HepG2 (cell line): ENCODE data around the gene ANKRD53. TPM values are rescaled to one million over a fixed set of nuclear protein-coding genes. Genes with fewer than 3 reads are reported as not detected.

ENCODE experiments used
- ATAC-seq: fragments of 200-7000 bp; cut with Tn5 transposase; 3 replicates; pipeline ENCODE4 v1.9.1; 2020; ENCODE audit warnings: mild to moderate bottlenecking, moderate library complexity
- BruUV-seq: library from RNA; stranded (reverse); fragments of 400-500 nt; replicated peaks from 2 replicates; lab custom pipeline; 2021; lab: Mats Ljungman, UMichigan
- CTCF ChIA-PET: fragments of 300-600 bp; formaldehyde crosslinking; extraction: SDS; loops from one replicate; lab custom pipeline; 2021; ENCODE audit warnings: low total read pairs, inconsistent platforms, low intra/inter-chr PET ratio; lab: Yijun Ruan, JAX
- POLR2A ChIA-PET: fragments of 350-600 bp; sonication (Branson Sonifier 250); formaldehyde crosslinking; loops from one replicate; lab custom pipeline; 2020; ENCODE audit warnings: antibody characterized with exemption, inconsistent platforms; lab: Yijun Ruan, JAX
- DNase-seq: peaks from one replicate; pipeline ENCODE4 v3.0.0-alpha.2; 2015; ENCODE audit warnings: low spot score
- FAIRE-seq: peaks from 3 replicates; lab custom pipeline; 2011; peaks lifted over from hg19 to GRCh38; lab: Jason Lieb, UNC
- H2AFZ ChIP-seq: one replicate; pipeline ENCODE4 v1.6.1; 2011; ENCODE audit warnings: low read length, inconsistent platforms
- H3K27ac ChIP-seq: fragments of 300-600 bp; 3 replicates; pipeline ENCODE4 v1.8.0; 2011; ENCODE audit warnings: mixed run types, mild to moderate bottlenecking, mixed read lengths, low read length, inconsistent platforms; ENCODE audit not compliant: insufficient read depth; ENCODE audit errors: extremely low read length
- H3K27me3 ChIP-seq, 2 experiments: fragments of 200-600 bp in 1 of 2; 2 replicates in 1 of 2; 3 replicates in 1 of 2; pipeline versions ENCODE4 v1.6.0 to v1.8.0; 2011; ENCODE audit warnings: low read length in 2 of 2, mild to moderate bottlenecking in 2 of 2, moderate library complexity in 2 of 2, inconsistent platforms in 1 of 2; ENCODE audit not compliant: insufficient read depth in 2 of 2, control insufficient read depth in 1 of 2
- H3K36me3 ChIP-seq, 2 experiments: fragments of 200-600 bp in 1 of 2; replicated peaks in 1 of 2; 2 replicates in 1 of 2; 3 replicates in 1 of 2; pipeline versions ENCODE4 v1.5.1 to v1.8.0; 2011; ENCODE audit warnings: low read length in 2 of 2, inconsistent platforms in 1 of 2; ENCODE audit not compliant: insufficient read depth in 2 of 2, control insufficient read depth in 1 of 2
- H3K4me1 ChIP-seq: 2 replicates; pipeline ENCODE4 v1.5.1; 2012; ENCODE audit warnings: low read length, inconsistent platforms; ENCODE audit not compliant: insufficient read depth
- H3K4me2 ChIP-seq: 2 replicates; pipeline ENCODE4 v1.6.0; 2011; ENCODE audit warnings: low read depth, low read length, inconsistent platforms
- H3K4me3 ChIP-seq, 3 experiments: fragments of 200-600 bp in 1 of 3; sonication (generic), shearing (Covaris generic) in 1 of 3; replicated peaks in 1 of 3; 2 replicates each; pipeline ENCODE4 v1.5.1; 2011 to 2016; ENCODE audit warnings: low read length in 3 of 3, inconsistent platforms in 2 of 3, low read depth in 2 of 3, mild to moderate bottlenecking in 2 of 3, control low read depth in 1 of 3, mixed read lengths in 1 of 3; ENCODE audit not compliant: insufficient read depth in 1 of 3
- H3K79me2 ChIP-seq: one replicate; pipeline ENCODE4 v1.6.1; 2011; ENCODE audit warnings: low read length, inconsistent platforms; ENCODE audit not compliant: insufficient read depth
- H3K9ac ChIP-seq: 2 replicates; pipeline ENCODE4 v1.6.0; 2011; ENCODE audit warnings: mild to moderate bottlenecking, low read depth, low read length, inconsistent platforms; ENCODE audit not compliant: insufficient read depth
- H3K9me3 ChIP-seq: 2 replicates; pipeline ENCODE4 v1.5.1; 2012; ENCODE audit warnings: mild to moderate bottlenecking, low read length
- H4K20me1 ChIP-seq: 2 replicates; pipeline ENCODE4 v1.6.0; 2011; ENCODE audit warnings: inconsistent platforms, mild to moderate bottlenecking, low read length, moderate library complexity; ENCODE audit not compliant: insufficient read depth
- GLMP ChIP-seq: sonication (generic); formaldehyde crosslinking; IDR thresholded peaks from 2 replicates; pipeline ENCODE4 v1.9.0; 2021; ENCODE audit warnings: missing genetic modification reagents, mild to moderate bottlenecking, borderline replicate concordance
- NCOR1 ChIP-seq: fragments of 200-600 bp; sonication (generic); IDR thresholded peaks from 2 replicates; pipeline ENCODE4 v1.7.0; 2017; ENCODE audit warnings: antibody characterized with exemption, low read length, borderline replicate concordance
- ZNF556 ChIP-seq: sonication (generic); formaldehyde crosslinking; IDR thresholded peaks from 2 replicates; pipeline ENCODE4 v1.4.0; 2020; ENCODE audit warnings: mild to moderate bottlenecking, missing genetic modification reagents, borderline replicate concordance
- WGBS: methylation state at CpG from one replicate; pipeline ENCODE4 v1.1.6; 2017; ENCODE audit warnings: low lambda C conversion rate; 5-methylcytosine and 5-hydroxymethylcytosine counted together
- in situ Hi-C: cut with HindIII; loops from 2 replicates; pipeline ENCODE4 v1.10.0; 2017; ENCODE audit warnings: low pct_unique_long_range_greater_than_20kb; ENCODE audit not compliant: extremely low pct_ligation_motif_present
- intact Hi-C: fragments of 100-400 bp; cut with micrococcal nuclease; formaldehyde crosslinking; loops from one replicate; pipeline ENCODE4 v1.10.0; 2022; ENCODE audit not compliant: unreplicated experiment
- polyA plus RNA-seq, 8 experiments: library from polyadenylated mRNA; depleted of rRNA in 3 of 8; stranded (reverse) in 7 of 8; unstranded in 1 of 8; fragments of >200 nt; fragmentation: Illumina TruSeq in 4 of 8; extraction: Trizol in 4 of 8; gene quantifications; 2 replicates each; pipeline versions ENCODE4 v1.2.1 to v1.2.3, GENCODE V29; 2011 to 2016; ENCODE audit warnings: low read depth in 4 of 8, missing spikeins in 1 of 8, mixed read lengths in 1 of 8; ENCODE audit not compliant: insufficient read depth in 1 of 8
- total RNA-seq, 5 experiments: library from RNA; depleted of rRNA; stranded (reverse); fragments of >200 nt; fragmentation: Illumina TruSeq; extraction: Trizol; gene quantifications; 2 replicates each; pipeline ENCODE4 v1.2.3, GENCODE V29; 2016; ENCODE audit warnings: low read depth in 1 of 5

Gene ANKRD53
- total and polyA plus RNA-seq, 2 of the 13 experiments (the other 11 are each of a cell fraction or from before 2014, with no cell fraction given), result 0.15 TPM; not detected in 1

GRCh38 chr2:70962211-70962884 lies 16.1 kb upstream of the ANKRD53 start (continued):
- TF ChIP-seq GLMP (CRISPR knock-in tag) (no peak), ZNF556 (CRISPR knock-in tag) (no peak)
- TF ChIP-seq, all 625 proteins: peak for 0

- Histone ChIP-seq H3K4me1 (peaks cover 9% of the 10 kb centered on the region), H3K4me3 (no peak overlapping the region), H3K9ac (no peak overlapping the region), H3K4me2 (no peak overlapping the region), H2AFZ (no peak overlapping the region), H4K20me1 (no peaks in the 10 kb centered on the region), H3K9me3 (no peaks in the 10 kb centered on the region), H3K27me3 (peaks cover 0 to 6% of the 10 kb centered on the region in 2 experiments; a peak in 3 of 5 replicates), H3K36me3 (no peaks in the 10 kb centered on the region), H3K79me2 (no peaks in the 10 kb centered on the region), H3K27ac (no peak overlapping the region)
- DNase-seq (no peak), FAIRE-seq (no peak), ATAC-seq (no peak)
- TF ChIP-seq NCOR1, result no peak
- CTCF ChIA-PET, result interaction anchor here (2.9 kb wide), 1 partner anchor 14 kb away, joined by 34 read pairs; the partner anchor contains the start of gene ANKRD53
- in situ Hi-C loops, result no loop called here
- intact Hi-C loops, result no loop called here
- WGBS, result 48% methylated on average over 16 of the region's 18 CpGs
- no TSS peak for BruUV-seq
- POLR2A ChIA-PET, result no interaction called here
Measured at GRCh38 chr2:70962885-70963878, 15.2 kb upstream of the ANKRD53 start.
